HG03442 (cell line): ENCODE measurements around the gene BNC2.

Experiments
- ATAC-seq: cut with Tn5 transposase; IDR thresholded peaks from one replicate; pipeline ENCODE4 v1.9.1; 2021; ENCODE audit warnings: mild to moderate bottlenecking, moderate library complexity; ENCODE audit not compliant: unreplicated experiment

The BNC2 gene

GRCh38 chr9:16718296-16718695 lies 152.2 kb downstream of the BNC2 start:
- ATAC-seq, result no peak

DNA sequence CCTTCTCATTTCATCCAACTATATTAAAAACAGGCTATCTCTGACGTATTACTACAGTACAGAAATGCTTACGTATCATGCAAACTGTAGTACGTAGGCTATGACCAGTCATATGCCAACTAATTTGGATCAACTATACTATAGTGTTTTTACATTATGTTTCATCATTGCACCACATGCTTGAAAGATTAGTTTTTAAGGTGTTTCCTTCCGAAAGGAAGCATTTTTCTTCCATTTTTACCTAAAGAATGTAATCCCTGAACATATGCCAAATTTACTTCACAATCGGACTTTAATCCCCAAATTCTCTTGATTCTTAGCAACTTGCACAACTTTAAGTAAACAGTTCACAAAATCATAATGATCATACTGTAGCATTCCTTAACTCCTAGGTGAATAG lies 153.9 kb downstream of the BNC2 start:
- ATAC-seq, result no peak

- ATAC-seq, result no peak
Observed at GRCh38 chr9:16715404-16715803, 155.1 kb downstream of the BNC2 start.

GRCh38 chr9:16712787-16713186 lies 157.7 kb downstream of the BNC2 start:
- ATAC-seq, result no peak

DNA sequence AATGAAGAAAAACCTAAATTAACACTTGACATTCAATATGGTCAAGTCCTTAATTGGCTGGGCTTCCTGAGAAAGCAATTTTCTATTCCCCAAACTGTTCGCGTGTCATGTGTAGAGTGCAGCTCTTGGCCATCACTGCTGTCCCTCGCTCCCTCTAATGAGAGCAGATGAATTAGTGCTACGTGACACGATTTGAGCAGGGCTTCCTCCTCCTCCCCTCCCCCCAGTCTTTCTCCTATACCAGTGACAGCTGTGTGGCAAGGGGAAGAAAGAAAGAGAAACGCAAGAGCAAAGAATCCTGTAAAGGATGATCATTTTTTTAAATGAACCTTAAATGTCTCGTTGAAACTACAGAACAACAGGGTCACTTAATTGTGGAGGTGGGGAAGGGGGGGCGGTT lies 159.6 kb downstream of the BNC2 start:
- no peak for ATAC-seq

DNA sequence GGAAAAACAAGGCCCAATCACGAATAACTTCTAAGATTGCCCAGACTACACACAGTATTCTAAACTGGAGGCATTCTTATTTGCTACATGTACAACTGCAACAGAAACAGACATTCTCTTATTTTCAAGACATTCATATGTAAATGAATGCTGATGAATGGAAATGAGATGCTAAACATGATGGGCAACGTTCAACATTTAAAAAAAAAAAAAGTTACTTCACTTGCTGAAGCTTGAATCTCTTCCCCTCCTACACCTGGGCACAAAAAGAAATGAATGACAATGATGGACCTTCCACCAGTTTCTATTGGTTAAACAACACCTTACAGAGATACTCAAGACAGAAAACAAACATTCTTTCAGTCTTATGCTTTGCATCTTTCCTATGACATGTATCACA lies 160.5 kb downstream of the BNC2 start:
- ATAC-seq, result no peak

DNA sequence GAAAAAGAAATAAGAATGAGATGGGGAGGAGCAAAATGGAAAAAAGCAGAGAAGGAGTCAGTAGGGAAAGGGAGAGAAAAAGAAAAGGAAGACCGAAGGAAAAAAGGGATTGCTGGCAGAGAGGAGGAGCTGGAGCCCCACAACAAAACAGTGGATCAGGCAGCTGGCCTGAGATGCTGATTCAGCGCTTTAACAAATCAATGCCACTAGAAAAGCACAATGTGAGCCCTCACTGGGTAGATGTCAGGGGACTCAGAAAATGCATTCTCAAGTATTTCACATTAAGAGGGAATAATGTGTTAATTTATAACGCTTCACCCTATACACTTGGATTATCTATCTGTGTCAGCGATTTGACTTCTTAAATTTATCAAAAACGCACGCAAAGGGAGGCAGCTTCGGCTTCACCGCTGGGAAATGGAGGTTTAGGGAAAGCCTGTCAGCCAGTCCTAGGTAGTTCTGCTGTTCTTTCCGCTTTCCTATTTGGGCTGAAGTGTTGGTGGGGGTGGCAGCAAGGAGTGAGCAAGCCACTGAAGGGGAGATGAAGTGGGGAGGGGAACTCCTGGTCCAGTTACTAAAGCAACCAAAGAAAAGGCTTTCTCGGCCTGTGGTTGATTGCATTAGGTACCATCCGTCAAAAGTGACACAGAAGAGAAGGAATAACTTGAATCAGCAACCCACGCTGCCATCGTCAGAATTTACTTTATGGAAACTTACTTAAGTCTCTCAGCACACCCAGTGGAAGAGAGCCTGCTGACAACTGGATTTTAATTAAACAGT lies 161.6 kb downstream of the BNC2 start:
- no peak for ATAC-seq

DNA sequence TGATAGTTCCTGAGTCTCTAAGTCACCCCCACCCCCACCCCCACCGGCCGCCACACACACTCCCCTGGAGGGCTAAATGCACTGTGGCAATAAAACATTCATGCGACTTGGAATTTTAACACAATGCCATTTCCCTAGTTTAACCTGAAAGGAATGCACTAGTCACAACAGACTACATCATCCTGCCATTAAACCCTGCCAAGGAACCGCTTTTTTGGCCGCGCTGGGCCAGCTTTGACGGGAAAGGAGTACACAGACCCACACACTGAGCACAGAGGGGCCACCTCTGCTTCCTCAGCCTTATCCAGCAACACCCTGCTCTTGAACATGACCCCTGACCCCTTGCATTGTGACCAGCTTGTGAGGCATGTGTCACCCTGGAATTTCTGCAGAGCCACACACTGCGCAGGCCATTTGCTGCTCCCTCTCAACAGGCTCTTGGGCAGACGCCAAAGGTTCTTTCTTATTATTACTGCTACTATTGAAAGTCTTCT lies 165.3 kb downstream of the BNC2 start:
- no peak for ATAC-seq

GRCh38 chr9:16704116-16705110 lies 166.1 kb downstream of the BNC2 start:
- ATAC-seq, result no peak

DNA sequence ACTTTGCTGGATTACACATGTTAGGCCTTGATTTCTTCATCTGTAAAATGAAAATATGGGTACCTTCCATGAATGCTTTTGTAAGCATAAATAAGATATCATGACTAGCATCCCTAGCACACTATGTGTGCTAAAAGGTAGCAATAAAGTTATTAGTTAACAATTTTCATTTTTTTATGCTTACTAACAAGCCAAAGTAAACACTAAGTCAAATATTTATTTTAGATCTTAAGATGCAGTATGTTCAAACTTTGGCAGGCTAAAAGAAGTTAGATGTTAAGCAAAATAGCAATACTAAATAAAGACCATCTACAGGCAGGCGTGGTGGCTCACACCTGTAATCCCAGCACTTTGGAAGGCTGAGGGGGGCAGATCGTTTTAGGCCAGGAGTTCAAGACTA lies 169.1 kb downstream of the BNC2 start:
- ATAC-seq, result no peak

- no peak for ATAC-seq
Observed at GRCh38 chr9:16693616-16694015, 176.9 kb downstream of the BNC2 start.

- ATAC-seq, result no peak
Observed at GRCh38 chr9:16690628-16691027, 179.8 kb downstream of the BNC2 start.

DNA sequence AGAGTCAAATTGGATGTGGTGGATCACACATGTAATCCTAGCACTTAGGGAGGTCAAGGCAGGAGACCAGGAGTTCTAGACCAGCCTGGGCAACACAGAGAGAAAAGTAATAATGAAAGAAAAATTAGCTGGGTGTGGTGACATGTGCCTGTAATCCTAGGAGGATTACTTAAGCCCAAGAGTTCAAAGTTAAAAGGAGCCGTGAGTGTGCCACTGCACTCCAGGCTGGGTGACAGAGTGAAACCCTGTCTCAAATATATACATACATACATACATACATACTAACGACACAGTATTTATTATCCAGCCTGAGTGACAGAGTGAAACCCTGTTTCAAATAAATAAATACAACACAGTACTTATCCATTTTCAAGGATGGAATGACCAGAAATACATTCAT lies 180.3 kb downstream of the BNC2 start:
- no peak for ATAC-seq

DNA sequence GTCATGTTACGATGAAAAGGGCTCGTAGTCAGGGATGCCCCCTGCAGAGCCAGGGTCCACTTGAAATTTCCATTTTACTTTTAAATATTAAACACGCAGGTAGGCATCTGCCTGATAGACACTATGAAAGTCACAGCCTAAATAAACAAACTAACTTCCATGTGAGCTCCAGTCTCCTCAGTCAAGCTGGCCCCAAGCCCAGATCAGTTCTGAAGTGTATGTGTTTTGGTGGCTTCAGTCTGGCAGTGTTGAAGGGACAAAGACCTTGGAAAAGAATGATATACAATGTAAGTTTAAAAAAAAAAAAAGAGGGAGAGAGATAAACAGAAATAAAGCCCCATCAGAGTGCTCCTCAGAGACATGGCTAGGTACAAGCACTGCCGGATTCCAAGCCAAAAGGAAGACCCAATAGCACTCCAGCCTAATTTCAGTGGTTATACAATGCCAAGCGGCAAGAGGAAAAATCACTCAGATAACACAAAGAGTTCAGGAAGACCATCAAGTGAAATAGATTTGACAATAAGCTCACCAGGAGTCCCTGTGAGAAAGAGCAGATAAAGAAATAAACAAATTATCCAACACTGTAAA lies 181.0 kb downstream of the BNC2 start:
- no peak for ATAC-seq

- no peak for ATAC-seq
Observed at GRCh38 chr9:16688814-16689213, 181.7 kb downstream of the BNC2 start.

DNA sequence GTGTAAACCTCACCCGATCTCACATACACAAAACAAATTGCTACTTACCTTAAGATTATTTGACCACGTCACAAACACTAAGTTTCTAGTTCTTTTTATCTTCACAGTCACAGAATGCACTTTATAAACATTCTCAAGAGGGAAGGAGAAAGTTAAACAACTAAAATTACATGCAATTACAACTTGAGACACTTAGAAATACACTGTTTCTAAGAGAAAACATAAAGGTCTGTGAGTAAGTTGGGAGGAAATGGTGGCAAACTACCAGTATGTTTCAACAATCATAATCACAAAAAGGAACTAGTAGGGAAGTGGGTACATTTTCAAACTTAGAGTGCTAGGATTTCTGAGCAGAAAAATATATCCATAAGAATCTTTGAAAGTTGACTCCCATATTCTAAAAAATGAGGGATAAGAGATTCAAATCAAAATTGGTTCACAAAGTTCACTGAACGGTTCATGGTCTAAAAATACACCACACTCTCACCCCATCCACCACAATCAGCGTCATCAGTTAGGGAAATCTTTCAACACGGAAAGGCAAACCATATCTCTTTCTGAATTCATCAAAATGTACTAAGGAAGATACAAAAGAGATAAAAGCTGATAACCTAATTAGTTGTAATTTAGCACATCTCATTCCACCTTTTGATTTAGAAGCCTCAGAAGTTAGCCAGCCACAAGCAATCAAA lies 182.6 kb downstream of the BNC2 start:
- no peak for ATAC-seq

DNA sequence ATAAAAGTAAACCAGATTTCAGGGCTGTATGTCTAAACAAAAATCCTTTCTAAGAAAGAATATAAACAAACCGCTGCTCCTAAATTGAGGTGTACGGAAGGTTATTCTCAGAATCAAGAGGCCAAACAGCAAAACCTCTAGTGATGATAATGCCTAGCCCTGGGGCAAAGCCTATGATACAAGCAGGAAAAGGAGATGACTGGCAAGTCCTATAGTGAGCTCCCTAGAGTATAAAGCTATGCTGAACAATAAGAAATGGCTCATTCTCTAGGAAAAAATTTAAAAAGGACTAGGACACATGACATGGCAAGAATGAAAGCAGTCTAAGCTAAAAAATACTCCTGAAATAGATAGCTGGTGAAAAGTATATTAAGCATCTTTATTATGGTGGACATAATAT lies 187.1 kb downstream of the BNC2 start:
- no peak for ATAC-seq

DNA sequence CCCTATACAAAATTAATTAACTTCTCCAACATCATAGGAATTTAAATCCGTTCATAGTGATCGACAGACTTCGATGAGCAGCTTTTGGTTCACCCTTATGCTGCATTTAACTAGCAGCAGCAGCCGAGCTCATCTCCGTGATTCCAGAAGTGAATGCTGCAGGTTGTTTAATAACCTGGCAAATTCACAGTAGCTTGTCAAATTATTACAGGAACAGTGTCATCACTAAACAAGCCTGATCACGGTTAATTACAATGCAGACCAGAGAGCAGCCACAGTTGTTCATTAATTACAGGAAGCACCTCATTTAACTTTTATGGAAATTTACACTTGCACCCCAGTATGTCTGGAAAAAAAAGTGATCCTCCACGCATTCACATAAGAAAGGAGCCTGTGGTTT lies 188.2 kb downstream of the BNC2 start:
- ATAC-seq, result no peak

- ATAC-seq, result no peak
Observed at GRCh38 chr9:16681652-16681987, 188.8 kb downstream of the BNC2 start.

DNA sequence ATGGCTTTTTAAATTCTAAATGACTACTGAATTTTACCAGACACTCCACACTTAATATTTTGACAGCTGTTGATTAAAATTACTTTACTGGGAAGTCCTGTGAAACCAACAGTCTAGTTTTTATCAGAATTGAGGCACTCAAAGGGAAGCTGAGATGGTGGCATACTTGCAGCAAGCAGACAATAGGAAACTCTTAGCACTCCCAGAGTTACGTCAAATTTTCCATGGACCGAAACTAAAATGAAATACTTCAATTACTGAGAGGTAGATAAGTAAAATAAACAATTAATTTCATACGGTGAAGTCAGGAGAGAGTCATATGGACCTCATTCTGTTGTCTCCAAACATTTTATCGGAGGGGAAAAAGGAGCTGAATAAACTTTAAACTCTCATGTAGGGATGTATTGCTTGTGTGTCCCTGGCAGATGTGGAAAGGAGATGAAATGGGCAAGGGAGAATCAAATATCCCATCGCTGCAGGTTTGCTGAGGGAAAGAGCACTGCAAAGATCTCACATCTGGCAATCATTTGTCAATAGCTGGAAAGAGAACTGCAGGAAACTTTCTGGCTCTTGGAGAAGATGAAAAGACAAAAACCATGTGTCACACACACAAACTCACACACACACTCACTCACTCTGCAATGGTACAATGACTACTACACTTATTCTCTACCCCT lies 189.4 kb downstream of the BNC2 start:
- ATAC-seq, result no peak
